Progenitor cell of endocrine pancreas (in vitro differentiated cells): ENCODE results near the gene RAB3IL1. TPM values are rescaled to one million over a fixed set of nuclear protein-coding genes. Genes with fewer than 3 reads are reported as not detected.
A peak's percentile ranks its signal among the peaks of the same experiment; 100 is the strongest.
"Not testable (repeated sequence)": the region's sequence is repeated elsewhere in the genome, so short reads cannot be mapped to it uniquely, and the experiment has no call there.

Experiments used
- DNase-seq: peaks from one replicate; pipeline ENCODE4 v3.0.0; 2021; ENCODE audit warnings: low spot score; ENCODE audit not compliant: unreplicated experiment
- H3K27ac Mint-ChIP-seq: 2 replicates; pipeline ENCODE4 v1.8.0; 2021; ENCODE audit warnings: mild to moderate bottlenecking, moderate library complexity, mixed read lengths
- H3K27me3 Mint-ChIP-seq: 2 replicates; pipeline ENCODE4 v1.8.0; 2021; ENCODE audit warnings: mixed read lengths
- H3K36me3 Mint-ChIP-seq: 2 replicates; pipeline ENCODE4 v1.8.0; 2022; ENCODE audit warnings: mixed read lengths; ENCODE audit not compliant: insufficient read depth
- H3K4me1 Mint-ChIP-seq: 2 replicates; pipeline ENCODE4 v1.8.0; 2021; ENCODE audit warnings: low read depth, mixed read lengths
- H3K4me3 Mint-ChIP-seq: 2 replicates; pipeline ENCODE4 v1.8.0; 2021; ENCODE audit warnings: low read depth, mild to moderate bottlenecking, moderate library complexity, mixed read lengths
- H3K9me3 Mint-ChIP-seq: 2 replicates; pipeline ENCODE4 v1.8.0; 2021; ENCODE audit warnings: low read depth, mixed read lengths
- long read RNA-seq: library from polyadenylated mRNA; unstranded; transcript quantifications from one replicate; pipeline ENCODE4 v2.0.0, GENCODE V29; 2020
- total RNA-seq: library from RNA; stranded (reverse); gene quantifications from 2 replicates; pipeline ENCODE4 v1.2.1, GENCODE V29; 2021
- TF ChIP-seq, protein P1 (sequence below): fragments of 200-600 bp; sonication (generic); IDR thresholded peaks from one replicate; pipeline ENCODE4 v1.5.0; 2021; ENCODE audit warnings: antibody characterized with exemption, mild to moderate bottlenecking; ENCODE audit not compliant: unreplicated experiment

RAB3IL1 gene, protein sequence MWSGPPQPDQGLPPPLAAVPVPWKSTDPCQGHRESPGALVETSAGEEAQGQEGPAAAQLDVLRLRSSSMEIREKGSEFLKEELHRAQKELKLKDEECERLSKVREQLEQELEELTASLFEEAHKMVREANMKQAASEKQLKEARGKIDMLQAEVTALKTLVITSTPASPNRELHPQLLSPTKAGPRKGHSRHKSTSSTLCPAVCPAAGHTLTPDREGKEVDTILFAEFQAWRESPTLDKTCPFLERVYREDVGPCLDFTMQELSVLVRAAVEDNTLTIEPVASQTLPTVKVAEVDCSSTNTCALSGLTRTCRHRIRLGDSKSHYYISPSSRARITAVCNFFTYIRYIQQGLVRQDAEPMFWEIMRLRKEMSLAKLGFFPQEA
- 0.53 and 0.67 TPM in 2 replicates for total RNA-seq
- long read RNA-seq, result 0 reads

GRCh38 chr11:61917334-61918109, at the start of gene RAB3IL1:
Gene RAB3IL1 (minus strand): TSS chr11:61917566. CDS start chr11:61917367, 199 bp downstream.
- TF ChIP-seq, protein P1, sequence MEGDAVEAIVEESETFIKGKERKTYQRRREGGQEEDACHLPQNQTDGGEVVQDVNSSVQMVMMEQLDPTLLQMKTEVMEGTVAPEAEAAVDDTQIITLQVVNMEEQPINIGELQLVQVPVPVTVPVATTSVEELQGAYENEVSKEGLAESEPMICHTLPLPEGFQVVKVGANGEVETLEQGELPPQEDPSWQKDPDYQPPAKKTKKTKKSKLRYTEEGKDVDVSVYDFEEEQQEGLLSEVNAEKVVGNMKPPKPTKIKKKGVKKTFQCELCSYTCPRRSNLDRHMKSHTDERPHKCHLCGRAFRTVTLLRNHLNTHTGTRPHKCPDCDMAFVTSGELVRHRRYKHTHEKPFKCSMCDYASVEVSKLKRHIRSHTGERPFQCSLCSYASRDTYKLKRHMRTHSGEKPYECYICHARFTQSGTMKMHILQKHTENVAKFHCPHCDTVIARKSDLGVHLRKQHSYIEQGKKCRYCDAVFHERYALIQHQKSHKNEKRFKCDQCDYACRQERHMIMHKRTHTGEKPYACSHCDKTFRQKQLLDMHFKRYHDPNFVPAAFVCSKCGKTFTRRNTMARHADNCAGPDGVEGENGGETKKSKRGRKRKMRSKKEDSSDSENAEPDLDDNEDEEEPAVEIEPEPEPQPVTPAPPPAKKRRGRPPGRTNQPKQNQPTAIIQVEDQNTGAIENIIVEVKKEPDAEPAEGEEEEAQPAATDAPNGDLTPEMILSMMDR, result no peak
- H3K27me3 Mint-ChIP-seq, result peaks cover 59% of the 10 kb centered on the region
- no peaks in the 10 kb centered on the region for H3K36me3 Mint-ChIP-seq
- H3K4me3 Mint-ChIP-seq, result peak within 1 kb of the TSS; percentile 77
- H3K27ac Mint-ChIP-seq, result peak within 1 kb of the TSS; percentile 43
- H3K9me3 Mint-ChIP-seq, result no peaks in the 10 kb centered on the region
- peaks cover 10% of the 10 kb centered on the region for H3K4me1 Mint-ChIP-seq
- peak; percentile 56 for DNase-seq

DNA sequence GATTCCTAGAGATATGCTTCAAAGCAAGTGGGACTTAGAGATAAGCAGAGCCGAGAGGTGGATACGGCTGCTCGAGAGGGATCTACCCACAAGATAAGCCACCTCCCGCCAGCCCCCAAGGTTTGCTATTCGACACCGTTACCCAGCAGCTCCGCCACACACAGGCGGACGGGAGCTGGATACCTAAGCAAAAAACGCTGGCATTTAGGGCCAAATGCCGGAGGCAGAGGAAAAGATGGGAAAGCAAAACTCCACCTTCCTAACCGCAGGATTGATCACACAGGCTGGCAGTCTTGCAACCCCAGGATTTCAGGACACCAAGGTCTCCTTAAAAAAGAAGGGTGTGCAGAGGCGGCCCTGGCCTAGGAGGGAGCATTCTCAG, 49.4 kb upstream of the RAB3IL1 start:
- Mint-ChIP-seq H3K4me3 (peak overlapping the region; percentile 95), H3K27me3 (no peaks in the 10 kb centered on the region), H3K4me1 (peaks cover 41% of the 10 kb centered on the region), H3K9me3 (no peaks in the 10 kb centered on the region), H3K27ac (peak overlapping the region; percentile 93), H3K36me3 (peaks cover 33% of the 10 kb centered on the region)
- DNase-seq, result no peak
- TF ChIP-seq, protein P1, result no peak

DNA sequence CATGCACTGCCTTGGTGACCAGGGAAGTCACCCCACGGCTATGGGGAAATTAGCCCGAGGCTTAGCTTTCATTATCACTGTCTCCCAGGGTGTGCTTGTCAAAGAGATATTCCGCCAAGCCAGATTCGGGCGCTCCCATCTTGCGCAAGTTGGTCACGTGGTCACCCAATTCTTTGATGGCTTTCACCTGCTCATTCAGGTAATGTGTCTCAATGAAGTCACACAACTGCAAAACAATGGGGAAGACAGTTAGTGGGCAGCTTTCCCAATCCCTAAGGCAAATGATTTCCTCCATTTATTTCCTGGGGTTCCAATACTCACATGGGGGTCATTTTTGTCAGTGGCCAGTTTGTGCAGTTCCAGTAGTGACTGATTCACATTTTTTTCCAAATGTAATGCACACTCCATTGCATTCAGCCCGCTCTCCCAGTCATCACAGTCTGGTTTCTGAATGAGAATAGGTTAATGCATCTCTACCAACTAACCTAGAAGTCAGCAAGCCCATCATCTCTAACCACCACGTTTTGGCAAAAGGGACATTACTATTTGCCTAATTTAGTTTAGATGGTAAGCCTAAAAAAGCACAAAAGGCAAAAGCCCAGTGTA, 47.4 kb upstream of the RAB3IL1 start:
- peak overlapping the region; percentile 95 for H3K4me3 Mint-ChIP-seq
- not testable (repeated sequence) for H3K27me3 Mint-ChIP-seq, H3K9me3 Mint-ChIP-seq, DNase-seq
- peaks cover 29% of the 10 kb centered on the region for H3K4me1 Mint-ChIP-seq
- H3K27ac Mint-ChIP-seq, result peak overlapping the region; percentile 80
- H3K36me3 Mint-ChIP-seq, result peaks cover 34% of the 10 kb centered on the region

- Mint-ChIP-seq H3K36me3 (peaks cover 34% of the 10 kb centered on the region), H3K4me3 (peak overlapping the region; percentile 95), H3K4me1 (peaks cover 27% of the 10 kb centered on the region), H3K27me3 (no peaks in the 10 kb centered on the region), H3K27ac (peak overlapping the region; percentile 76), H3K9me3 (no peaks in the 10 kb centered on the region)
- TF ChIP-seq, protein P1, result no peak
- no peak for DNase-seq
These were observed 46.8 kb upstream of the RAB3IL1 start for GRCh38 chr11:61964058-61964665.

DNA sequence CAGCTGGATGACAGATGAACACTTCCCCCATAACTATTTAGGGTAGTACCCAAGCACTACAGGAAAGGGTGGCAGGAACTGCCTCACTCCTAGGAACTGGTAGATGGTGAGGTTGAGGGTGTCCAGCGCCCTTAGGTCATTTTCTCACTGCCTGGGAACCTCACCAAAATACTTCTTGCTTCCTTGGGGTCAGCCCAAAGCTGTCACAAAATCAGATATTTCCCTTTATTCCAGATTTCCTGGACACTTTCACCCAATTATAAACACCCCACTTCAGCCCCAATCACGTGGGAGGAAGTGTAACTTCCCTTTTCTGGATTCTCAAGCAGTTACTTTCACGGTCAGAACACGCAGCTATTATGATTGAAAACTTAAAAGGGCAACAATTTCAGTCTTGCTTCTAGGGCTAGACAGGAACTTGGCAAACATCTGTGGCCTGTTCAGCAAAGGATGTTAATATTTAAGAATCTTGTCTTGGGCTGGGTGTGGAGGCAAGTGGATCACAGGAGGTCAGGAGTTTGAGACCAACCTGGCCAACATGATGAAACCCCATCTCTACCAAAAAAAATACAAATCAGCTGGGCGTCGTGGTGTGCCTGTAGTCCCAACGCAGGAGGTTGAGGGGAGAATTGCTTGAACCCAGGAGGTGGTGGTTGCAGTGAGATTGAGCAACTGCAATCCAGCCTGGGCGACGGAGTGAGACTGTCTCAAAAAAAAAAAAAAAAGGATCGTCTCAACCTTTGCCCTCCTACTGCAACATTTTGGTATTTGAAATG, 46.1 kb upstream of the RAB3IL1 start:
- H3K4me1 Mint-ChIP-seq, result peaks cover 22% of the 10 kb centered on the region
- peak overlapping the region; percentile 76 for H3K27ac Mint-ChIP-seq
- peaks cover 34% of the 10 kb centered on the region for H3K36me3 Mint-ChIP-seq
- TF ChIP-seq, protein P1, result no peak
- no peaks in the 10 kb centered on the region for H3K27me3 Mint-ChIP-seq
- no peaks in the 10 kb centered on the region for H3K9me3 Mint-ChIP-seq
- H3K4me3 Mint-ChIP-seq, result peak overlapping the region; percentile 42
- DNase-seq, result no peak
